ENCODE results near the gene LONP1.
A peak's percentile ranks its signal among the peaks of the same experiment; 100 is the strongest.

LONP1 gene

GRCh38 chr19:5680437-5681368, 39.2 kb downstream of the LONP1 start, which contains the start of the genes HSD11B1L and MICOS13:
TSS of gene HSD11B1L (plus strand) at chr19:5681027. CDS start at chr19:5684833, 3,806 bp downstream.
TSS of gene MICOS13 (minus strand) at chr19:5680516. CDS start at chr19:5680486, 30 bp downstream.
- DNase-seq (ENCODE audit: insufficient read length, low spot score) (peak; percentile 98), FAIRE-seq (peak; percentile 70)

GRCh38 chr19:5680084-5680436, 39.9 kb downstream of the LONP1 start:
- no peak for FAIRE-seq
- DNase-seq (ENCODE audit: insufficient read length, low spot score): no peak

GRCh38 chr19:5679289-5680083, 40.5 kb downstream of the LONP1 start:
- no peak for DNase-seq (ENCODE audit: insufficient read length, low spot score)
- FAIRE-seq: no peak

- no peak for FAIRE-seq
Measured at GRCh38 chr19:5678071-5678718, 41.8 kb downstream of the LONP1 start.

GRCh38 chr19:5677580-5677979, 42.4 kb downstream of the LONP1 start:
- DNase-seq (ENCODE audit: insufficient read length, low spot score) (no peak), FAIRE-seq (no peak)

More at GRCh38 chr19:5678071-5678718, 41.8 kb downstream of the LONP1 start:
- DNase-seq (ENCODE audit: insufficient read length, low spot score): no peak

- no peak for FAIRE-seq
- no peak for DNase-seq (ENCODE audit: insufficient read length, low spot score)
Measured at GRCh38 chr19:5677136-5677535, 42.8 kb downstream of the LONP1 start.

- FAIRE-seq (no peak), DNase-seq (ENCODE audit: insufficient read length, low spot score) (no peak)
Measured at GRCh38 chr19:5676772-5677105, 43.2 kb downstream of the LONP1 start.

GRCh38 chr19:5676105-5676771, 43.7 kb downstream of the LONP1 start:
- DNase-seq (ENCODE audit: insufficient read length, low spot score) (no peak), FAIRE-seq (no peak)

GRCh38 chr19:5674714-5675113, 45.2 kb downstream of the LONP1 start:
- FAIRE-seq: no peak

GRCh38 chr19:5673752-5674151, 46.2 kb downstream of the LONP1 start:
- DNase-seq (ENCODE audit: insufficient read length, low spot score) (no peak), FAIRE-seq (peak; percentile 94)

More at GRCh38 chr19:5674714-5675113, 45.2 kb downstream of the LONP1 start:
- DNase-seq (ENCODE audit: insufficient read length, low spot score): no peak

GRCh38 chr19:5672708-5673459, 47.1 kb downstream of the LONP1 start:
- no peak for FAIRE-seq

GRCh38 chr19:5671600-5671999, 48.3 kb downstream of the LONP1 start:
- FAIRE-seq: no peak

More at GRCh38 chr19:5672708-5673459, 47.1 kb downstream of the LONP1 start:
- DNase-seq (ENCODE audit: insufficient read length, low spot score): no peak

GRCh38 chr19:5669212-5669611, 50.7 kb downstream of the LONP1 start:
- FAIRE-seq (no peak), DNase-seq (ENCODE audit: insufficient read length, low spot score) (no peak)

More at GRCh38 chr19:5671600-5671999, 48.3 kb downstream of the LONP1 start:
- no peak for DNase-seq (ENCODE audit: insufficient read length, low spot score)

GRCh38 chr19:5667751-5668271, 52.1 kb downstream of the LONP1 start:
- DNase-seq (ENCODE audit: insufficient read length, low spot score) (no peak), FAIRE-seq (no peak)

GRCh38 chr19:5666921-5667610, 52.9 kb downstream of the LONP1 start:
- no peak for DNase-seq (ENCODE audit: insufficient read length, low spot score)
- no peak for FAIRE-seq

- FAIRE-seq (no peak), DNase-seq (ENCODE audit: insufficient read length, low spot score) (no peak)
Measured at GRCh38 chr19:5665781-5666513, 54.0 kb downstream of the LONP1 start.

- FAIRE-seq: peak; percentile 4
Measured at GRCh38 chr19:5664515-5664914, 55.4 kb downstream of the LONP1 start.

GRCh38 chr19:5663904-5664303, 56.0 kb downstream of the LONP1 start:
- FAIRE-seq (no peak), DNase-seq (ENCODE audit: insufficient read length, low spot score) (no peak)

More at GRCh38 chr19:5664515-5664914, 55.4 kb downstream of the LONP1 start:
- no peak for DNase-seq (ENCODE audit: insufficient read length, low spot score)
